GM18907 (cell line): ENCODE results near the gene FNDC7.
"Not testable (repeated sequence)": the region's sequence is repeated elsewhere in the genome, so short reads cannot be mapped to it uniquely, and the experiment has no call there.

Experiments
- ATAC-seq: cut with Tn5 transposase; IDR thresholded peaks from one replicate; pipeline ENCODE4 v1.9.1; 2021; ENCODE audit warnings: mild to moderate bottlenecking, moderate library complexity; ENCODE audit not compliant: unreplicated experiment

The FNDC7 gene

GRCh38 chr1:108734171-108734865 lies 21.6 kb downstream of the FNDC7 start:
- ATAC-seq = no peak

GRCh38 chr1:108742253-108742652 lies 29.5 kb downstream of the FNDC7 start:
- no peak for ATAC-seq

GRCh38 chr1:108745980-108746381 lies 33.3 kb downstream of the FNDC7 start:
- no peak for ATAC-seq

- peak; percentile 94 for ATAC-seq
Observed at GRCh38 chr1:108746382-108747170, 33.9 kb downstream of the FNDC7 start, which contains the start of gene STXBP3. TSS of gene STXBP3 (plus strand) at chr1:108746674. CDS start at chr1:108746738, 64 bp downstream.

GRCh38 chr1:108747171-108747850 lies 34.6 kb downstream of the FNDC7 start:
- peak; percentile 38 for ATAC-seq

GRCh38 chr1:108747898-108748297 lies 35.2 kb downstream of the FNDC7 start:
- ATAC-seq = no peak

GRCh38 chr1:108749081-108749480 lies 36.4 kb downstream of the FNDC7 start:
- ATAC-seq = no peak

GRCh38 chr1:108750476-108751181 lies 37.9 kb downstream of the FNDC7 start:
- ATAC-seq = no peak

GRCh38 chr1:108753363-108753762 lies 40.7 kb downstream of the FNDC7 start:
- ATAC-seq = no peak

GRCh38 chr1:108758796-108759195 lies 46.1 kb downstream of the FNDC7 start:
- no peak for ATAC-seq

- ATAC-seq = no peak
Observed at GRCh38 chr1:108767115-108767514, 54.4 kb downstream of the FNDC7 start.

GRCh38 chr1:108767708-108768107 lies 55.0 kb downstream of the FNDC7 start:
- ATAC-seq = no peak

- no peak for ATAC-seq
Observed at GRCh38 chr1:108777839-108778238, 65.1 kb downstream of the FNDC7 start.

GRCh38 chr1:108779455-108779854 lies 66.7 kb downstream of the FNDC7 start:
- ATAC-seq = no peak

- no peak for ATAC-seq
Observed at GRCh38 chr1:108780937-108781574, 68.3 kb downstream of the FNDC7 start.

GRCh38 chr1:108781575-108781944 lies 68.9 kb downstream of the FNDC7 start:
- not testable (repeated sequence) for ATAC-seq

GRCh38 chr1:108785264-108785663 lies 72.6 kb downstream of the FNDC7 start:
- ATAC-seq = no peak

- no peak for ATAC-seq
Observed at GRCh38 chr1:108785880-108786279, 73.2 kb downstream of the FNDC7 start.

GRCh38 chr1:108791790-108792189 lies 79.1 kb downstream of the FNDC7 start:
- ATAC-seq = no peak
